Left hindlimb (tissue), 1 donor: Measurements from ENCODE around the gene TULP4.
A peak's percentile ranks its signal among the peaks of the same experiment; 100 is the strongest.
"Not testable (repeated sequence)": the region's sequence is repeated elsewhere in the genome, so short reads cannot be mapped to it uniquely, and the experiment has no call there.

Experiments used
- DNase-seq: peaks from one replicate; pipeline ENCODE4 v3.0.0-alpha.2; 2018

Gene TULP4

GRCh38 chr6:158538741-158539140 is 226.5 kb downstream of the TULP4 start:
- DNase-seq, result no peak

DNA sequence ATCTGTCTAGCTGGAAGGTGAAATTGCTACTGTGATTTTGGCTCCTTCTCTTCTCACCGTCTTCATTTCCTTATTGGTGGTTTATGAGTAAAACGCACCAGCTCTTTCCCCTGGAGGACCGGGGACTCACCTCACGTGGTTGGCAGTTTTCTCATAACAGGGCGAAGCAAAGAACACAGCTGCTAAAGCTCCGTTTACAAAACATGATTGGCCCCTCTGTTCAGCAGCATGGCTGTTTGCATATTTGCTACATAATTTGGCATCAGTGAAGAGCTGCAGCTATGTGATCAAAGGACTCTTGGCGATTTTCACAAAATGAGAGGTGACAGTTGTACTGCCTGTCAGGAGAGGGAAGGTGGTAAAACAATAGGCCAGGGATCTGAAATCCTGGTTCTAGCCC is 227.1 kb downstream of the TULP4 start:
- no peak for DNase-seq

DNA sequence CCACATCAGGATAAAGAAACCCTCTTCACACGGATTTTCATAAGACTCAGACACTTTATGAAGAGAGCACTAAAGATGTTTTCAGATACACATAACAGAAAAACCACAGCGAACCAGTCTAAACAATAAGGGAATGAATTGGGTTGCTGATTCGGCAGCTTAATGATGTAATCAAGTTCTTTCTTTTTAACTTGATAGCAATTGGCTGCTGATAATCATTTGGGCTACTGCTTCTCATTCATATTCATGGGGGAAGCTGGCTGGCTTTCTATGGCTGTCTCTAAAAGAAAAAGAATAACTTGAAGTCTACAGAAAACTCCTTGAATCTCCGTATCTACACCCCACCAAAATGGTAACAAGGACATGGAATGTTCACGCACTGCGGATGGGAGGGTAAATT is 227.6 kb downstream of the TULP4 start:
- DNase-seq, result no peak

DNA sequence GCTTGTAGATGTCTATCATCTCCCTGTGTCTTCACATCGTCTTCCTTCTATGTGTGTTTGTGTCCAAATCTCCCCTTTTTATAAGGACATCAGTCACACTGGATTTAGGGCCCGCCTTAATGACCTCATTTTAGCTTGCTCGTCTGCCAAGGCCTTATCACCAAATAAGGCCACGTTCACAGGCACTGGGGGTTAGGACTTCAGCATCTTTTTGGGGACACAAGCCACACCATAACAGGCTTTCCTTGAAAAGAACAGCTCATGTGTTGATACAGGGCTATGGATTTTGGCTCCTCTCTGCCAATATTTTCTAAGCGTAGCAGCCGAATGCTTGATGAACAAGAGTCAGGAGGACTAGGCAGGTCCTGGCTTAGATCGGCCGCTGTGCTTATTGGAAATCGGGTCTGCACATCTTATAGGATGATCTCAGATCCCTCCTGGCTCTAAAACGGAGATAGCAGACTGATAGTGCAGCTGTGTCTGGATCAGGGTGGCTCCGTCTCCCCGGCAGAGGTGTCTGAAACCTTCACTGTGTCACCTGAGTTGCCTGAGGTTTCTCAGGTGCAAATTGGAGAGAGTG is 231.4 kb downstream of the TULP4 start:
- DNase-seq, result no peak

GRCh38 chr6:158544428-158544827 is 232.2 kb downstream of the TULP4 start:
- no peak for DNase-seq

DNA sequence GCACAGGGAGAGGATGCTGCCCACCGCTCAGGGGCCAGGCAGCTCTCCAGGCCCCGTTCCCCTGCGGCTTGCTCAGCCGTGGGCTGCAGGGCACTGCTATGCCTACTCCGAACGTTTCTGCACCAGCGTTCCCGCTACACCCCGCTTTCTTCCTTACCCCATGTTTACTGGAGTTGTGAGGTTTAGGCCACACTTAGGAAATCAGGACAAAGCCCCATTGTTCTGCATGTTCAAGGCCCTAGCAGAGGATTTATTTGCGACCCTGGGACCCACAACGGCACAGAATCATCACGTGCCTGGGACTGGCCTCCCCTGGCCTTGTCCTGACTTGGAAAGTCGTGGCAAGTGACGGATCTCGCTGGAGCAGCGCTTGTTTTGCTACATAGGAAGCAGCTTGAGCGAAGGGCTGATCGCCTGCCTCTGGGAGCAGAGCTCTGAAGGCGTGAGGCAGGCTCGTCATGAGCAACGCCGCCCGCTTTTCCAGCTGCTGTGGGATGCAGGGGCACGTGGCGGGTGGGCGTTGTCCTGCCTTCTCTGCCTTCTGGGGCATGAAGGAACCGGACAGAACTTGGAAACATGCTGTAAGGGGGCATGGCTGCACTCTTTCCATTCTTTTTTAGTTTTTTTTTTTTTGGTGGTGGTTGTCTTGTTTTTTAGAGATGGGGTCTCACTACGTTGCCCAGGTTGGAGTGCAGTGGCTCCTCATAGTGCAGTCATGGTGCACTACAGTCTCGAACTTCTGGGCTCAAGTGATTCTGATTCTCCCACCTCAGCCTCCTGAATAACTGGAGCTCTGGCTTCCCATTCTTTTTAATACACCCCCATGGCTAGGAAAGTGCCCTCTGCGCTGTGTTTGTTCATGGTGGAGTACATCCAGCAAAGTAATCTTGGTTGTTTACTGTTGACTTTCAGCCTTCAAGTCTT is 233.0 kb downstream of the TULP4 start:
- DNase-seq, result no peak

GRCh38 chr6:158548418-158549161 is 236.3 kb downstream of the TULP4 start:
- DNase-seq, result no peak

DNA sequence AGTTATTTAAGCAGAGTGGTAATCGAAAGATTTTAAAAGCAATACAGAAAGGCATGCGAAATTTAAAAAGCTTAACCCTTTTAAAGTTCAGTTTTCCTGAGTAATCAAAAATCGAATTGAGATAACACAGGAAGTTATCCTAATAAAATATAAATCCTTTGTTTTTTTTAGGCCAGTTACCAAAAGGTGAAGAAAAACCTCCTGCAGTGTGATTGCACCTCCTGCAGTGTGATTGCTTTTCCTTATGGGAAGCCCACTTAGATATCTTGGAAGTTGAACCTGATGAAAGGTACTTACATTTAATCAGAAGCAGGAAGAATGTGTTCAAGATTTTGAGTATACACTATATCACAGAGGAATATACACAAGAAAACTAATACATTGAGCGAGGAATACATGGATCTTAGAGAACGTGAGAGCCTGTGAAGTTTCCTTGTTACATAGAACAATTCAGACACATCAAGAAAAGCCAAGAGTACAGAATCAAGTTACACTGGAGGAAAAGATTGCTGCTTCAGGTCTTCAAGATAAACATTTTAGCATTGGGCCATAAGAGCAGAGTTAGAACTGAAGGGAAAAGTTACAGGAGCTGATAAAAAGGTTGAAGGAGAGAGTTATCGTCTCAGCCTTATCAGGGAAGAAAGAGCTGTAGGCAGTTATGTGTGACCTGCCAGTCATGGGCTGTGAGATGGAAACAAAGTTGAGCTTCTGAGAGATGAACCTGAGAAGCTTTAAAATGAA is 240.0 kb downstream of the TULP4 start:
- DNase-seq, result no peak

GRCh38 chr6:158552796-158553138 is 240.5 kb downstream of the TULP4 start:
- DNase-seq, result no peak

GRCh38 chr6:158554611-158555361 is 242.5 kb downstream of the TULP4 start:
- no peak for DNase-seq

DNA sequence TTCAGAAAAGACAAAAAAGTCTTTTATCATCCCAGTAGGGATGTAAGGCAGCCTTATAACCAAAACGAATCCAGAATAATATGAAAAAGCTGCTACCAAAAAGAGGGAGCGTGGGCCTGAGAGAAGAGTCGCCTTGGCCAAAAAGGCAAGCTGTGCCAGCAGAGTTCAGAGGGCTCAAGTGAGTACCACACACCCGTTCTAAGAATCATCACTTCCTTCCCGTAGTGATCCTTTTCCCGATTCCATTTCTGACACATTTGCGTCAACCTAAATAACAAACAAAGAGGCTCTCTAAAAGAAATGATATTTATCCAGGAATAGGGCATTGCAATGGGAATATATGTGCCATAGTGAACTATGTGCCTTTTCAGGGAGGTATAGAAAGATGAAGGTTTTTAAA is 243.8 kb downstream of the TULP4 start:
- no peak for DNase-seq

DNA sequence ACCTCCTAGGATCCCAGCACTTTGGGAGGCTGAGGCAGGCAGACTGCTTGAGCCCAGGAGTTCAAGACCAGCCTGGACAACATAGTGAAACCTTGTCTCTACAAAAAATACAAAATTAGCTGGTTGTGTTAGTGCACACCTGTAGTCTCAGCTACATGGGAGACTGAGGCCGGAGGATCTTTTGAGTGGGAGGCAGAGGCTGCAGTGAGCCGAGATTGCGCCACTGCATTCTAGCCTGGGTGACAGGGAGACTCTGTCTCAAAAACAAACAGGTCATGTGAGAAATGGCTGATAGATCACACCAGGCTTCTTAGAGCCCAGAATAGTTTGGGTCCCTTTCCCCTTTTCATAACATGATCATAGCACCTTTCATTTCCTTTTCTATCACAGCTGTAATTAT is 244.8 kb downstream of the TULP4 start:
- not testable (repeated sequence) for DNase-seq

DNA sequence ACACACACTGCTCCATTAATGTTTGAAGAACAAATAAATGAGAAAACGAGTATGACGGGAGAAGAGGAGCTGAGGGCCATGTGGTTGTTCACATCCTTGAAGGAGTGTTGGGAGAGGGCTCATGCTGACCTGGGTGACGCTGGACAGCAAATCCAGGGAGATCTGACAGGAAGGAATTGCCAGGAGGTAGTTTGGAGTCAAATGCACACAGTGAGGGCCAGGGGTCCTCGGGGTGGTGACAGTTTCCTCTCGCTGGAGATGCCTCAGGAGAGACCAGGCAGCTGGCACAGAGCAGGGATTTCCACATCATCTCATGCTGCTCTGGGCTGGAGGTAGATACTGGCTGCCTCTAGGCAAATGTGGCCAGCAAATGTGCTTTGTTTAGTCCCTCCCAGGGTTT is 245.7 kb downstream of the TULP4 start:
- DNase-seq, result no peak

- no peak for DNase-seq
Observed at GRCh38 chr6:158558415-158559306, 246.4 kb downstream of the TULP4 start.

GRCh38 chr6:158559338-158559894 is 247.2 kb downstream of the TULP4 start:
- DNase-seq, result no peak

DNA sequence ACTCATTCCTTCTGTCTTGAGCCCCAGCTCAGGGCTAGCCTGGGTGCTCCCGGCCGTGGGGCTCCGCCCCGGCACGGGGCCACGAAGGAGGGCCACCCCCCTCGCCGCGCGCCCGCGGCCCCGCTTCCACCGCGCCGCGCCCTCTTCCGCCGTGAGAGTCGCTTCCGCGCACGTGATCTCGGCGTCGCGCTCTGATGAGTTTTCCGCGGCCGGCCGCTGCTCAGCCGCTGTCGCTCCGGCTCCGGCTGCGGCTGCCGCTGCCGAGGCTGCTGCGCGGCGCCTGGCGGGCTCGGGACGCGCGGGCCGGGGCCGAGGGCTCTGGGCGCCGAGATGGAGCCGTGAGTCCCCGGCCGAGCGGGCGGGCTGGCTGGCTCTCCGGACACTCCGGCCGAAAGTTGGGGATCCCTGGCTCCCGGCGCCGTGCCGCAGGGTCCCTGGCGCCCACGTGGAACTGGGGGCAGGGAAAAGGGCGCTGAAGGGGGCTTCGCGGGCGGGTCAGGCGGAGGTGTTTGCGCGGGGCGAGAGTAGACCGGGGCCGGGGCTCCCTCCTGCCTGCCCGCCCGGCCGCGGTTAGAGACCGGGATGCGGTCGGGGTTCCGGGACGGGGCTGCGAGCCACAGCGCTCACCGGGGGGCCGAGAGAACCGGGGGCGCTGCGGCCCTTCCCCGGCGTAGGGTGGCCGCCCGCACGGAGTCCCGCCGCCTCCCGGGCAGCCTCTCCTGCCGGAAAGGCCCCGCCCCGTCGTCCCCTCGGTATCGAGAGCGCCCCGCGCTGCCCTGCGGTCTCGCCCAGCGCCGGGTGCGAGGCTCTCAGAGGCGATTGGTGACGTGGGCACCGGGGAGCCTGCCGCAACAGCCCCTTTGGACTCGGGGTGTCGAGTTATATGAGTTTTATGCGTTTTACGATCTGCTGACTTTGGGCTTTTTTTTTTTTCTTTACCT is 247.9 kb downstream of the TULP4 start, which contains the start of gene TMEM181:
TMEM181 (plus strand) TSS at position 197 of the 941 bp plus-strand sequence; CDS start at position 331, 134 bp downstream.
- peak; percentile 91 for DNase-seq

DNA sequence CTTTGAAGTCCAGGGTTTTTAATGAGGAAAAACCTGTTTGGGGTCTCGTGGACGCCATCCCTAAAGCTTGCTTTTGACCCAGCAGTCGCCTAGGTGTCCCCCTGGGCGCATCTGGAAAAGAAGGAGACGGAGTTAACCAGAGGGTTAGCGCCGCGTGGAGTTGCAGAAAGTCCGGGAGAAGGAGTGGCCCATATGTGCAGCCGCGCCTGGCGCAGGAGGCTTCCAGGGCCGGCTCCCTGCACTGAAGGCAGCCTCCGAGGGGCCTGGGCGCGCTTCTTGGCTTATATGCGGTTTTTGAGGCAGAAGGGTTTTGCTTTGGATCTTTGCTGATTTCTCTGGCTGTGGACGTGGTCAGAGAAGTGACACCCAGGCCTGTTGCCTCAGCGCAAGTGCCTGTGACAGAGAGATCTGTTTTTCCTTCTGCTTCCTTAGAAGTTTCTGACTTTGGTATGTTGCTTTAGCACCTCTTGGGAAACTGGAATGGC is 248.6 kb downstream of the TULP4 start:
- no peak for DNase-seq
